ENCODE results near the gene LBP. TPM values are rescaled to one million over a fixed set of nuclear protein-coding genes. Genes with fewer than 3 reads are reported as not detected.
"Not testable (repeated sequence)": the region's sequence is repeated elsewhere in the genome, so short reads cannot be mapped to it uniquely, and the experiment has no call there.

Gene LBP
- total RNA-seq, 1 experiment from 2014 or later = 0.37 TPM

GRCh38 chr20:38406476-38406875, 60.2 kb downstream of the LBP start (continued):
- TF ChIP-seq, protein P1, sequence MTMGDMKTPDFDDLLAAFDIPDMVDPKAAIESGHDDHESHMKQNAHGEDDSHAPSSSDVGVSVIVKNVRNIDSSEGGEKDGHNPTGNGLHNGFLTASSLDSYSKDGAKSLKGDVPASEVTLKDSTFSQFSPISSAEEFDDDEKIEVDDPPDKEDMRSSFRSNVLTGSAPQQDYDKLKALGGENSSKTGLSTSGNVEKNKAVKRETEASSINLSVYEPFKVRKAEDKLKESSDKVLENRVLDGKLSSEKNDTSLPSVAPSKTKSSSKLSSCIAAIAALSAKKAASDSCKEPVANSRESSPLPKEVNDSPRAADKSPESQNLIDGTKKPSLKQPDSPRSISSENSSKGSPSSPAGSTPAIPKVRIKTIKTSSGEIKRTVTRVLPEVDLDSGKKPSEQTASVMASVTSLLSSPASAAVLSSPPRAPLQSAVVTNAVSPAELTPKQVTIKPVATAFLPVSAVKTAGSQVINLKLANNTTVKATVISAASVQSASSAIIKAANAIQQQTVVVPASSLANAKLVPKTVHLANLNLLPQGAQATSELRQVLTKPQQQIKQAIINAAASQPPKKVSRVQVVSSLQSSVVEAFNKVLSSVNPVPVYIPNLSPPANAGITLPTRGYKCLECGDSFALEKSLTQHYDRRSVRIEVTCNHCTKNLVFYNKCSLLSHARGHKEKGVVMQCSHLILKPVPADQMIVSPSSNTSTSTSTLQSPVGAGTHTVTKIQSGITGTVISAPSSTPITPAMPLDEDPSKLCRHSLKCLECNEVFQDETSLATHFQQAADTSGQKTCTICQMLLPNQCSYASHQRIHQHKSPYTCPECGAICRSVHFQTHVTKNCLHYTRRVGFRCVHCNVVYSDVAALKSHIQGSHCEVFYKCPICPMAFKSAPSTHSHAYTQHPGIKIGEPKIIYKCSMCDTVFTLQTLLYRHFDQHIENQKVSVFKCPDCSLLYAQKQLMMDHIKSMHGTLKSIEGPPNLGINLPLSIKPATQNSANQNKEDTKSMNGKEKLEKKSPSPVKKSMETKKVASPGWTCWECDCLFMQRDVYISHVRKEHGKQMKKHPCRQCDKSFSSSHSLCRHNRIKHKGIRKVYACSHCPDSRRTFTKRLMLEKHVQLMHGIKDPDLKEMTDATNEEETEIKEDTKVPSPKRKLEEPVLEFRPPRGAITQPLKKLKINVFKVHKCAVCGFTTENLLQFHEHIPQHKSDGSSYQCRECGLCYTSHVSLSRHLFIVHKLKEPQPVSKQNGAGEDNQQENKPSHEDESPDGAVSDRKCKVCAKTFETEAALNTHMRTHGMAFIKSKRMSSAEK (CRISPR knock-in tag; IDR thresholded peaks at IDR 0.05; ENCODE audit: borderline replicate concordance) = no peak

- no peak overlapping the region for H3K4me3 Mint-ChIP-seq
- TF ChIP-seq NR1H2 (CRISPR knock-in tag; IDR thresholded peaks at IDR 0.05) (no peak), OVOL2 (CRISPR knock-in tag; IDR thresholded peaks at IDR 0.05; ENCODE audit: borderline replicate concordance) (no peak), TEAD4 (CRISPR knock-in tag; IDR thresholded peaks at IDR 0.05) (no peak), SMAD3 (CRISPR knock-in tag; IDR thresholded peaks at IDR 0.05; ENCODE audit: borderline replicate concordance) (no peak), ETV6 (CRISPR knock-in tag; IDR thresholded peaks at IDR 0.05) (no peak), ATF1 (CRISPR knock-in tag; IDR thresholded peaks at IDR 0.05) (no peak), AFF4 (CRISPR knock-in tag; IDR thresholded peaks at IDR 0.05; ENCODE audit: borderline replicate concordance) (no peak), USF1 (CRISPR knock-in tag; IDR thresholded peaks at IDR 0.05) (no peak), CBFB (CRISPR knock-in tag; IDR thresholded peaks at IDR 0.05; ENCODE audit: low read depth) (no peak), JAZF1 (CRISPR knock-in tag; IDR thresholded peaks at IDR 0.05) (no peak), SOX15 (CRISPR knock-in tag; IDR thresholded peaks at IDR 0.05) (no peak), NFE2L1 (CRISPR knock-in tag; IDR thresholded peaks at IDR 0.05) (no peak), CREM (CRISPR knock-in tag; IDR thresholded peaks at IDR 0.05) (no peak), JUN (CRISPR knock-in tag; IDR thresholded peaks at IDR 0.05) (no peak), NFYB (CRISPR knock-in tag; conservative IDR thresholded peaks at IDR 0.05; ENCODE audit: low read depth) (no peak)
- TF ChIP-seq, protein P2, sequence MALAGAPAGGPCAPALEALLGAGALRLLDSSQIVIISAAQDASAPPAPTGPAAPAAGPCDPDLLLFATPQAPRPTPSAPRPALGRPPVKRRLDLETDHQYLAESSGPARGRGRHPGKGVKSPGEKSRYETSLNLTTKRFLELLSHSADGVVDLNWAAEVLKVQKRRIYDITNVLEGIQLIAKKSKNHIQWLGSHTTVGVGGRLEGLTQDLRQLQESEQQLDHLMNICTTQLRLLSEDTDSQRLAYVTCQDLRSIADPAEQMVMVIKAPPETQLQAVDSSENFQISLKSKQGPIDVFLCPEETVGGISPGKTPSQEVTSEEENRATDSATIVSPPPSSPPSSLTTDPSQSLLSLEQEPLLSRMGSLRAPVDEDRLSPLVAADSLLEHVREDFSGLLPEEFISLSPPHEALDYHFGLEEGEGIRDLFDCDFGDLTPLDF (CRISPR knock-in tag; IDR thresholded peaks at IDR 0.05) = no peak
- TF ChIP-seq, protein P3, sequence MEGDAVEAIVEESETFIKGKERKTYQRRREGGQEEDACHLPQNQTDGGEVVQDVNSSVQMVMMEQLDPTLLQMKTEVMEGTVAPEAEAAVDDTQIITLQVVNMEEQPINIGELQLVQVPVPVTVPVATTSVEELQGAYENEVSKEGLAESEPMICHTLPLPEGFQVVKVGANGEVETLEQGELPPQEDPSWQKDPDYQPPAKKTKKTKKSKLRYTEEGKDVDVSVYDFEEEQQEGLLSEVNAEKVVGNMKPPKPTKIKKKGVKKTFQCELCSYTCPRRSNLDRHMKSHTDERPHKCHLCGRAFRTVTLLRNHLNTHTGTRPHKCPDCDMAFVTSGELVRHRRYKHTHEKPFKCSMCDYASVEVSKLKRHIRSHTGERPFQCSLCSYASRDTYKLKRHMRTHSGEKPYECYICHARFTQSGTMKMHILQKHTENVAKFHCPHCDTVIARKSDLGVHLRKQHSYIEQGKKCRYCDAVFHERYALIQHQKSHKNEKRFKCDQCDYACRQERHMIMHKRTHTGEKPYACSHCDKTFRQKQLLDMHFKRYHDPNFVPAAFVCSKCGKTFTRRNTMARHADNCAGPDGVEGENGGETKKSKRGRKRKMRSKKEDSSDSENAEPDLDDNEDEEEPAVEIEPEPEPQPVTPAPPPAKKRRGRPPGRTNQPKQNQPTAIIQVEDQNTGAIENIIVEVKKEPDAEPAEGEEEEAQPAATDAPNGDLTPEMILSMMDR (IDR thresholded peaks at IDR 0.05) = no peak
- TF ChIP-seq, protein P4, sequence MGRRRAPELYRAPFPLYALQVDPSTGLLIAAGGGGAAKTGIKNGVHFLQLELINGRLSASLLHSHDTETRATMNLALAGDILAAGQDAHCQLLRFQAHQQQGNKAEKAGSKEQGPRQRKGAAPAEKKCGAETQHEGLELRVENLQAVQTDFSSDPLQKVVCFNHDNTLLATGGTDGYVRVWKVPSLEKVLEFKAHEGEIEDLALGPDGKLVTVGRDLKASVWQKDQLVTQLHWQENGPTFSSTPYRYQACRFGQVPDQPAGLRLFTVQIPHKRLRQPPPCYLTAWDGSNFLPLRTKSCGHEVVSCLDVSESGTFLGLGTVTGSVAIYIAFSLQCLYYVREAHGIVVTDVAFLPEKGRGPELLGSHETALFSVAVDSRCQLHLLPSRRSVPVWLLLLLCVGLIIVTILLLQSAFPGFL (CRISPR knock-in tag; IDR thresholded peaks at IDR 0.05; ENCODE audit: borderline replicate concordance) = no peak
- TF ChIP-seq, protein P5, sequence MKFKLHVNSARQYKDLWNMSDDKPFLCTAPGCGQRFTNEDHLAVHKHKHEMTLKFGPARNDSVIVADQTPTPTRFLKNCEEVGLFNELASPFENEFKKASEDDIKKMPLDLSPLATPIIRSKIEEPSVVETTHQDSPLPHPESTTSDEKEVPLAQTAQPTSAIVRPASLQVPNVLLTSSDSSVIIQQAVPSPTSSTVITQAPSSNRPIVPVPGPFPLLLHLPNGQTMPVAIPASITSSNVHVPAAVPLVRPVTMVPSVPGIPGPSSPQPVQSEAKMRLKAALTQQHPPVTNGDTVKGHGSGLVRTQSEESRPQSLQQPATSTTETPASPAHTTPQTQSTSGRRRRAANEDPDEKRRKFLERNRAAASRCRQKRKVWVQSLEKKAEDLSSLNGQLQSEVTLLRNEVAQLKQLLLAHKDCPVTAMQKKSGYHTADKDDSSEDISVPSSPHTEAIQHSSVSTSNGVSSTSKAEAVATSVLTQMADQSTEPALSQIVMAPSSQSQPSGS (CRISPR knock-in tag; IDR thresholded peaks at IDR 0.05; ENCODE audit: borderline replicate concordance, low read depth) = no peak
These were observed 61.0 kb downstream of the LBP start for GRCh38 chr20:38407321-38407720.

DNA sequence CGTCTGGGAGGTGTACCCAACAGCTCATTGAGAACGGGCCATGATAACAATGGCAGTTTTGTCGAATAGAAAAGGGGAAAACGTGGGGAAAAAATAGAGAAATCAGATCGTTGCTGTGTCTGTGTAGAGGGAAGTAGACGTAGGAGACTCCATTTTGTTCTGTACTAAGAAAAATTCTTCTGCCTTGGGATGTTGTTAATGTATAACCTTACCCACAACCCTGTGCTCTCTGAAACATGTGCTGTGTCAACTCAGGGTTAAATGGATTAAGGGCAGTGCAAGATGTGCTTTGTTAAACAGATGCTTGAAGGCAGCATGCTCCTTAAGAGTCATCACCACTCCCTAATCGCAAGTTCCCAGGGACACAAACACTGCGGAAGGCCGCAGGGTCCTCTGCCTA, 61.5 kb downstream of the LBP start:
- not testable (repeated sequence) for H3K27me3 Mint-ChIP-seq (ENCODE audit: low read depth); H3K4me3 Mint-ChIP-seq; DNase-seq (ENCODE audit: low spot score); H3K27ac Mint-ChIP-seq; ATAC-seq; H3K4me1 Mint-ChIP-seq
- peaks cover 20% of the 10 kb centered on the region for H3K36me3 Mint-ChIP-seq
- peaks cover 26% of the 10 kb centered on the region for H3K9me3 Mint-ChIP-seq
- CTCF ChIA-PET = interaction anchor here (0.6 to 2.4 kb wide), 41 partner anchors 8 to 350 kb away, joined by 3 to 208 read pairs (median 5); partner anchors contain the start of genes BPI and SNHG17
- POLR2A ChIA-PET = interaction anchor here (0.6 to 1.1 kb wide), 3 partner anchors 39 to 68 kb away, joined by 3 to 5 read pairs (median 4); no protein-coding TSS in a partner anchor

More at GRCh38 chr20:38407321-38407720, 61.0 kb downstream of the LBP start:
- no peak for ATAC-seq
- Mint-ChIP-seq H3K27me3 (ENCODE audit: low read depth) (no peaks in the 10 kb centered on the region), H3K9me3 (peaks cover 26% of the 10 kb centered on the region), H3K4me1 (peaks cover 2% of the 10 kb centered on the region; the same call in 1 of the 2 replicates), H3K36me3 (peaks cover 20% of the 10 kb centered on the region), H3K27ac (no peak overlapping the region)
- POLR2A ChIA-PET = no interaction called here
- CTCF ChIA-PET = interaction anchor here (2.0 to 2.4 kb wide), 3 partner anchors 19 to 75 kb away, joined by 14 to 208 read pairs (median 20); no protein-coding TSS in a partner anchor
- no peak for DNase-seq (ENCODE audit: low spot score)

Data from WTC11 (cell line).